ENCODE results near the gene ACOT6. TPM values are rescaled to one million over a fixed set of nuclear protein-coding genes. Genes with fewer than 3 reads are reported as not detected.
"Not testable (repeated sequence)": the region's sequence is repeated elsewhere in the genome, so short reads cannot be mapped to it uniquely, and the experiment has no call there.

The ACOT6 gene
- total and polyA plus RNA-seq, 2 of the 4 experiments (the other 2 are of a cell fraction), result not detected

DNA sequence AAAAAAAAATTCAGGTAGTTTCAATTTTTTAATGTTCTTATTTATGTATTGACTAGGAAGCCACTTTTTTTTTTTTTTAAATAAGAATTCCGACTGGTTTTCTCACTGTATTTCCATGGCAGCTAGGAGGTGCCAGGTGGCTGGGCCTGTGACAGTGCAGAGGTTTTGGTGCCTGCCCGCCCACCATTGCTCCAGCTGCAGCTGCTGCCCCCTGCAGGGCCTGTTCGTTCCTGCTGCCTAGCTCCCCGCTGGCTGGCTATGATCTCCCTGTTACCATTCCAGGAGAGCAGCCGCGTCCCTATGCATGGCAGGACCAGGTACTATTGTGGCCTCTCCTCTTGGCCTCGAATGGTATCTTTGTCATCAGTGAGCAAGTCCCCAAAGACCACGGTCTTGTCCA, 41.4 kb upstream of the ACOT6 start:
- H4K20me1 ChIP-seq (ENCODE audit: insufficient read depth, low read length); H3K4me2 ChIP-seq (ENCODE audit: low read depth, low read length); intact Hi-C loops (cut with micrococcal nuclease): not testable (repeated sequence)

DNA sequence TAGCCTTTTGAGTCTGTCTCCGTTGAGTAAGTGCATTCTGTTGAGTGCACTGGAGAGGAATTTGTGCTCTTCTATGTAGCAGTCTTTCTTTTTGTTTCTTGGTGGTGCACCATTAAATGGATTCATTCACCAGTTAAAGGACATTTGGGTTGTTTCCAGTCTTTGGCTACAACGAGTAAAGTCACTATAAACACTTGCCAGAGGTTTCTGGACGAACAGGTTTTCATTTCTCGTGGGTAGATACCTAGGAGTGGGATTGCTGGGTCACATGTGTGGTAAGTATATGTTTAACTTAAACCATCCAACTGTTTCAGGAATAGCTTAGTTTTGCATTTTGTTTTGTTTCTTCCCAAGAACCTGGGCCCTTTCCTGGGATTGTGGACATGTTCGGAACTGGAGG, 39.3 kb upstream of the ACOT6 start:
- H3K9me1 ChIP-seq (ENCODE audit: insufficient read depth, low read length); H3K27ac ChIP-seq (ENCODE audit: insufficient read depth, low read length); H2AK5ac ChIP-seq (ENCODE audit: low read depth, low read length); H2AFZ ChIP-seq (replicated peaks; ENCODE audit: low read length, poor library complexity); DNase-seq; intact Hi-C loops (cut with micrococcal nuclease); H3K9ac ChIP-seq (ENCODE audit: low read depth, low read length); H3K14ac ChIP-seq (replicated peaks; ENCODE audit: low read depth, low read length); H3K18ac ChIP-seq (ENCODE audit: low read depth, low read length); H3K4me3 ChIP-seq (ENCODE audit: insufficient read depth, low read depth, low read length); H3K27me3 ChIP-seq (ENCODE audit: control insufficient read depth, insufficient read depth, low read length); H4K20me1 ChIP-seq (ENCODE audit: insufficient read depth, low read length); H2BK5ac ChIP-seq (ENCODE audit: low read depth, low read length, poor library complexity, severe bottlenecking); H3K23ac ChIP-seq (ENCODE audit: low read depth, low read length); H4K5ac ChIP-seq (ENCODE audit: low read depth, low read length); H4K91ac ChIP-seq (ENCODE audit: insufficient read depth, low read depth, low read length); H2AK9ac ChIP-seq (replicated peaks; ENCODE audit: low read depth, low read length, poor library complexity); BruUV-seq (replicated peaks); H3K36me3 ChIP-seq (ENCODE audit: control insufficient read depth, insufficient read depth, low read length); H2BK15ac ChIP-seq (ENCODE audit: low read depth, low read length); H3K9me3 ChIP-seq (ENCODE audit: control insufficient read depth, insufficient read depth, low read length); H3K56ac ChIP-seq (ENCODE audit: extremely low read depth, insufficient read depth, low read length); H3K4ac ChIP-seq (ENCODE audit: low read depth, low read length); POLR2A ChIA-PET (ENCODE audit: unreplicated experiment); CTCF ChIA-PET; dilution Hi-C loops (cut with HindIII; ENCODE audit: low sequenced_read_pairs, unreplicated experiment); H4K8ac ChIP-seq (ENCODE audit: low read depth in 2 of 2, low read length in 2 of 2); H2BK120ac ChIP-seq (ENCODE audit: low read depth, low read length); ATAC-seq (ENCODE audit: low read depth); H3K4me2 ChIP-seq (ENCODE audit: low read depth, low read length); H3K4me1 ChIP-seq (ENCODE audit: control insufficient read depth, insufficient read depth, low read length); H2BK20ac ChIP-seq (ENCODE audit: low read depth, low read length); in situ Hi-C loops (cut with MboI; ENCODE audit: low sequenced_read_pairs): not testable (repeated sequence)
- peaks cover 7 to 17% of the 10 kb centered on the region in 2 experiments; a peak in 3 of 4 replicates for H3K79me1 ChIP-seq (ENCODE audit: low read depth in 1 of 2, low read length in 2 of 2)
- 60% methylated on average over 1 of the region's 5 CpGs; no CpG with 5 or more reads in 1 of the 2 experiments for WGBS, 2 experiments (ENCODE audit: extremely low coverage in 2 of 2, insufficient read length in 1 of 2)

More for the DNA sequence above, 41.4 kb upstream of the ACOT6 start:
- DNase-seq, result peak; percentile 15
- CTCF ChIA-PET, result interaction anchor here (0.7 to 1.5 kb wide), 2 partner anchors 62 to 173 kb away, joined by 3 to 5 read pairs; no protein-coding TSS in a partner anchor
- BruUV-seq (replicated peaks); in situ Hi-C loops (cut with MboI; ENCODE audit: low sequenced_read_pairs); dilution Hi-C loops (cut with HindIII; ENCODE audit: low sequenced_read_pairs, unreplicated experiment); H2BK20ac ChIP-seq (ENCODE audit: low read depth, low read length); H2AK5ac ChIP-seq (ENCODE audit: low read depth, low read length); H3K4me3 ChIP-seq (ENCODE audit: insufficient read depth, low read depth, low read length); H3K23ac ChIP-seq (ENCODE audit: low read depth, low read length); H2BK15ac ChIP-seq (ENCODE audit: low read depth, low read length); H3K4me1 ChIP-seq (ENCODE audit: control insufficient read depth, insufficient read depth, low read length); H2AK9ac ChIP-seq (replicated peaks; ENCODE audit: low read depth, low read length, poor library complexity); H2BK5ac ChIP-seq (ENCODE audit: low read depth, low read length, poor library complexity, severe bottlenecking); H3K4ac ChIP-seq (ENCODE audit: low read depth, low read length); H4K91ac ChIP-seq (ENCODE audit: insufficient read depth, low read depth, low read length); H3K27ac ChIP-seq (ENCODE audit: insufficient read depth, low read length); H4K8ac ChIP-seq (ENCODE audit: low read depth in 2 of 2, low read length in 2 of 2); H2BK120ac ChIP-seq (ENCODE audit: low read depth, low read length); H3K9ac ChIP-seq (ENCODE audit: low read depth, low read length); H3K36me3 ChIP-seq (ENCODE audit: control insufficient read depth, insufficient read depth, low read length); H3K56ac ChIP-seq (ENCODE audit: extremely low read depth, insufficient read depth, low read length); H4K5ac ChIP-seq (ENCODE audit: low read depth, low read length); H3K9me1 ChIP-seq (ENCODE audit: insufficient read depth, low read length); H3K14ac ChIP-seq (replicated peaks; ENCODE audit: low read depth, low read length); POLR2A ChIA-PET (ENCODE audit: unreplicated experiment); H3K9me3 ChIP-seq (ENCODE audit: control insufficient read depth, insufficient read depth, low read length); H2AFZ ChIP-seq (replicated peaks; ENCODE audit: low read length, poor library complexity); H3K18ac ChIP-seq (ENCODE audit: low read depth, low read length); H3K27me3 ChIP-seq (ENCODE audit: control insufficient read depth, insufficient read depth, low read length): not testable (repeated sequence)
- ATAC-seq (ENCODE audit: low read depth), result peak; percentile 45
- peak; percentile 20; the same call in 1 of the 2 replicates for TF ChIP-seq RAD21 (IDR thresholded peaks at IDR 0.05; ENCODE audit: low read length)
- TF ChIP-seq SMC3 (IDR thresholded peaks at IDR 0.05; ENCODE audit: low read depth, low read length), result 0 out of 2 replicates have a peak, but pooled peaks have one; percentile 16
- TF ChIP-seq, protein P1, sequence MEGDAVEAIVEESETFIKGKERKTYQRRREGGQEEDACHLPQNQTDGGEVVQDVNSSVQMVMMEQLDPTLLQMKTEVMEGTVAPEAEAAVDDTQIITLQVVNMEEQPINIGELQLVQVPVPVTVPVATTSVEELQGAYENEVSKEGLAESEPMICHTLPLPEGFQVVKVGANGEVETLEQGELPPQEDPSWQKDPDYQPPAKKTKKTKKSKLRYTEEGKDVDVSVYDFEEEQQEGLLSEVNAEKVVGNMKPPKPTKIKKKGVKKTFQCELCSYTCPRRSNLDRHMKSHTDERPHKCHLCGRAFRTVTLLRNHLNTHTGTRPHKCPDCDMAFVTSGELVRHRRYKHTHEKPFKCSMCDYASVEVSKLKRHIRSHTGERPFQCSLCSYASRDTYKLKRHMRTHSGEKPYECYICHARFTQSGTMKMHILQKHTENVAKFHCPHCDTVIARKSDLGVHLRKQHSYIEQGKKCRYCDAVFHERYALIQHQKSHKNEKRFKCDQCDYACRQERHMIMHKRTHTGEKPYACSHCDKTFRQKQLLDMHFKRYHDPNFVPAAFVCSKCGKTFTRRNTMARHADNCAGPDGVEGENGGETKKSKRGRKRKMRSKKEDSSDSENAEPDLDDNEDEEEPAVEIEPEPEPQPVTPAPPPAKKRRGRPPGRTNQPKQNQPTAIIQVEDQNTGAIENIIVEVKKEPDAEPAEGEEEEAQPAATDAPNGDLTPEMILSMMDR (conservative IDR thresholded peaks at IDR 0.05; ENCODE audit: low read depth, low read length), result peak; percentile 46
- peaks cover 15 to 29% of the 10 kb centered on the region in 2 experiments for H3K79me1 ChIP-seq (ENCODE audit: low read depth in 1 of 2, low read length in 2 of 2)
- WGBS, 2 experiments (ENCODE audit: extremely low coverage in 2 of 2, insufficient read length in 1 of 2), result 71% methylated on average over 3 of the region's 8 CpGs; no CpG with 5 or more reads in 1 of the 2 experiments

All from IMR-90 (cell line).